Breast epithelium (tissue), 4 donors: ENCODE results near the gene ZNF579. TPM values are rescaled to one million over a fixed set of nuclear protein-coding genes. Genes with fewer than 3 reads are reported as not detected.
"Not testable (repeated sequence)": the region's sequence is repeated elsewhere in the genome, so short reads cannot be mapped to it uniquely, and the experiment has no call there.

ENCODE experiments used
- DNase-seq, 2 donors: peaks; one replicate each; pipeline ENCODE4 v3.0.0-alpha.2; 2019; ENCODE audit warnings: low spot score in 2 of 2
- H3K27ac ChIP-seq, 2 donors: fragments of 200-600 bp; sonication (generic) in 1 of 2; one replicate each; pipeline ENCODE4 v1.5.1; 2016 to 2019; ENCODE audit warnings: mild to moderate bottlenecking in 1 of 2
- H3K27me3 ChIP-seq, 2 donors: fragments of 200-600 bp; sonication (generic) in 1 of 2; one replicate each; pipeline versions ENCODE4 v1.5.1 to v1.6.0; 2017 to 2019; ENCODE audit warnings: control low read depth in 1 of 2, mild to moderate bottlenecking in 1 of 2
- H3K36me3 ChIP-seq: fragments of 200-600 bp; one replicate; pipeline ENCODE4 v1.5.1; 2019
- H3K4me1 ChIP-seq, 2 donors: fragments of 200-600 bp; sonication (generic); one replicate each; pipeline ENCODE4 v1.5.1; 2016 to 2019; ENCODE audit warnings: control low read depth in 1 of 2
- H3K4me3 ChIP-seq, 3 donors: fragments of 200-600 bp; sonication (generic); 1 replicate in 2 of 3; 2 replicates in 1 of 3; pipeline ENCODE4 v1.5.1; 2016 to 2019; ENCODE audit warnings: mild to moderate bottlenecking in 3 of 3, moderate library complexity in 2 of 3
- H3K9me3 ChIP-seq, 2 donors: fragments of 200-600 bp; sonication (generic) in 1 of 2; one replicate each; pipeline ENCODE4 v1.5.1; 2016 to 2019; ENCODE audit warnings: control low read depth in 1 of 2
- CTCF ChIP-seq, 3 donors: fragments of 450-650 bp; IDR thresholded peaks; one replicate each; pipeline ENCODE4 v1.5.1; 2016 to 2017; ENCODE audit warnings: antibody characterized with exemption in 3 of 3, mild to moderate bottlenecking in 3 of 3, moderate library complexity in 3 of 3
- POLR2A ChIP-seq: fragments of 450-650 bp; IDR thresholded peaks from one replicate; pipeline ENCODE4 v1.6.1; 2016; ENCODE audit warnings: antibody characterized with exemption, mild to moderate bottlenecking, moderate library complexity
- POLR2AphosphoS5 ChIP-seq, 3 donors: sonication (generic); formaldehyde crosslinking; IDR thresholded peaks; one replicate each; pipeline ENCODE4 v1.6.1; 2017; ENCODE audit warnings: antibody characterized with exemption in 3 of 3
- intact Hi-C: fragments of 100-400 bp; cut with DNase I; formaldehyde crosslinking; loops from one replicate; pipeline ENCODE4 v1.15.1; 2023; ENCODE audit warnings: low total_unique reads
- total RNA-seq, 3 donors: library from RNA; depleted of rRNA; stranded (reverse); fragments of >200 nt; gene quantifications; one replicate each; pipeline ENCODE4 v1.1.0, GENCODE V29; 2016

ZNF579 gene
- total RNA-seq, 3 donors from 2014 or later = 1.6 to 2.3 (median 1.6) TPM

GRCh38 chr19:55535965-55536350 is 44.7 kb downstream of the ZNF579 start:
- Histone ChIP-seq H3K4me3 (no peak overlapping the region), H3K27ac (no peak overlapping the region), H3K27me3 (no peaks in the 10 kb centered on the region), H3K36me3 (no peaks in the 10 kb centered on the region), H3K9me3 (no peaks in the 10 kb centered on the region), H3K4me1 (no peaks in the 10 kb centered on the region)
- no peak for DNase-seq
- intact Hi-C loops = no loop called here
- no peak for TF ChIP-seq POLR2A
- no peak for TF ChIP-seq CTCF (IDR thresholded peaks at IDR 0.05)
- TF ChIP-seq POLR2AphosphoS5 (IDR thresholded peaks at IDR 0.05) = no peak

DNA sequence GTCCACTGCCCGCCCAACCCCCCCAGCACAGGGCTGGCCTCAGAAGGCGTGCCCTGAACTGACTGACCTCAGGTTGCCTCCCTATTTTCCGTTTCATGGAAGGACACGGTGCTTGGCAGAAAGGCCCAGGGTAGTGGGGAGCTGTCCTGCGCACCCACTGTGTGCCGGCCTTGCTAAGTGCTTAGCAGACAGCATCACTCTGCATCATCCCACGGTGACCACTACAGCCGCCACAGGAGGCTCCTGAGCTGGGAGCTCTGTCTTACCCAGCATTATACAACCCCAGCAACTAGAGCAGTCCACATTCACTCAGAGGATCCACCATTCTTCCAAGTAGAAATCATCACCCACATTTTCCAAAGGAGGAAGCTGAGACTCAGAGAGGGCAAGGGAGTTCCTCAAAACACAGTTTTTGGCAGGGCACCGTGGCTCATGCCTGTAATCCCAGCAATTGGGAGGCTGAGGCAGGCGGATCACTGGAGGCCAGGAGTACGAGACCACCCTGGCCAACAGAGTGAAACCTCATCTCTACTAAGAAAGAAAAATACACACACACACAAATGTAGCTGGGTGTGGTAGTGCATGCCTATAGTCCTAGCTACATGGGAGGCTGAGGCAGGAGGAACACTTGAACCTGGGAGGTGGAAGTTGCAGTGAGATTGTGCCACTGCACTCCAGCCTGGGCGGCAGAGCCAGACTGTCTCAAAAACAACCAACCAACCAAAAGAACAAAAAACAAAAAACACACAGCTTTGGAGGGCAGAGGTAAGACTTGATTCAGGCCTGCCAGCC is 45.3 kb downstream of the ZNF579 start:
- Histone ChIP-seq H3K4me3 (no peak overlapping the region), H3K27me3 (no peaks in the 10 kb centered on the region), H3K36me3 (no peaks in the 10 kb centered on the region), H3K4me1 (no peaks in the 10 kb centered on the region), H3K27ac (no peak overlapping the region), H3K9me3 (no peaks in the 10 kb centered on the region)
- TF ChIP-seq POLR2A (no peak), CTCF (IDR thresholded peaks at IDR 0.05) (no peak), POLR2AphosphoS5 (IDR thresholded peaks at IDR 0.05) (no peak)
- intact Hi-C loops = no loop called here
- DNase-seq = no peak

DNA sequence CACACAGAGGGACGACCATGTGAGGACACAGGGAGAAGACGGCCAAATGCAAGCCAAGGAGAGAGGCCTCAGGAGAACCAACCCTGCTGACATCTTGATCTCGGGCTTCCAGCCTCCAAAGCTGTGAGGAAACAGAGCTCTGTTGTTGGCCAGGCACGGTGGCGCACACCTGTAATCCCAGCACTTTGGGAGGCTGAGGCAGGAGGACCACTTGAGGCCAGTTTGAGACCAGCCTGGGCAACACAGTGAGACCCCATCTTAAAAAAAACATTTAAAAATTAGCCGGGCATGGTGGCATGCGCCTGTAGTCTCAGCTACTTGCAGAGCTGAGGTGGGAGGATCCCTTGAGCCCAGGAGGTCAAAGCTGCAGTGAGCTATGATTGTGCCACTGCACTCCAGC is 46.4 kb downstream of the ZNF579 start:
- H3K27me3 ChIP-seq, DNase-seq, H3K4me3 ChIP-seq, H3K27ac ChIP-seq, H3K9me3 ChIP-seq, intact Hi-C loops, H3K4me1 ChIP-seq, H3K36me3 ChIP-seq: not testable (repeated sequence)

DNA sequence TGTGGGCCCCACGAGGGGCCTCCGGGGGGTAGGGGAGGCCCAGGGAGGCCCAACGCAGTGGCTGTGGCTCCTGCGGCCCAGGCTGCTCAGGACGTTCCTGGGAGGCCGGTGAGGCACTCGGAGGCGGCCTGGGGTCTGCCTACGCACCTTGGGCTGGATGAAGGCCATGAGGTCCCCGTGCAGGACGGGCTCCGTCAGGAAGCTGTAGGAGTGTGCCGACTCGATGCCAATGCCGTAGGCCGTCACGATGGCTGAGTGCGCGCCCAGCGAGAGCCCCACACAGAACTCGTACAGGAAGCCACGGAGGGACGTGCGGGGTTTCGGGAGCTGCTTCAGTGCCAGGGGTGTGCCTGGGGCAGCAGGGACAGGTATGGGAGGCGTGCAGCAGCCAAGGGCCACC is 49.7 kb downstream of the ZNF579 start:
- Histone ChIP-seq H3K27me3 (no peaks in the 10 kb centered on the region), H3K27ac (no peak overlapping the region), H3K9me3 (no peaks in the 10 kb centered on the region), H3K4me3 (no peak overlapping the region), H3K4me1 (peaks cover 0 to 3% of the 10 kb centered on the region in 2 donors), H3K36me3 (no peaks in the 10 kb centered on the region)
- intact Hi-C loops = no loop called here
- TF ChIP-seq CTCF (IDR thresholded peaks at IDR 0.05) (no peak), POLR2AphosphoS5 (IDR thresholded peaks at IDR 0.05) (no peak), POLR2A (no peak)
- no peak for DNase-seq

- Histone ChIP-seq H3K36me3 (no peaks in the 10 kb centered on the region), H3K4me1 (peaks cover 0 to 3% of the 10 kb centered on the region in 2 donors), H3K4me3 (no peak overlapping the region), H3K27ac (no peak overlapping the region), H3K27me3 (no peaks in the 10 kb centered on the region), H3K9me3 (no peaks in the 10 kb centered on the region)
- TF ChIP-seq POLR2AphosphoS5 (IDR thresholded peaks at IDR 0.05) (no peak), POLR2A (no peak), CTCF (IDR thresholded peaks at IDR 0.05) (no peak)
- no peak for DNase-seq
- intact Hi-C loops = no loop called here
These were observed 50.9 kb downstream of the ZNF579 start for GRCh38 chr19:55529636-55530234.
